ENCODE data around the gene FHOD3.

GRCh38 chr18:36818652-36819051 lies 521.1 kb downstream of the FHOD3 start:
- TF ChIP-seq EP300 (IDR thresholded peaks at IDR 0.05) (no peak), POLR2A (IDR thresholded peaks at IDR 0.05) (no peak), CTCF (IDR thresholded peaks at IDR 0.05) (no peak)
